ENCODE results near the gene EXPH5.

DNA sequence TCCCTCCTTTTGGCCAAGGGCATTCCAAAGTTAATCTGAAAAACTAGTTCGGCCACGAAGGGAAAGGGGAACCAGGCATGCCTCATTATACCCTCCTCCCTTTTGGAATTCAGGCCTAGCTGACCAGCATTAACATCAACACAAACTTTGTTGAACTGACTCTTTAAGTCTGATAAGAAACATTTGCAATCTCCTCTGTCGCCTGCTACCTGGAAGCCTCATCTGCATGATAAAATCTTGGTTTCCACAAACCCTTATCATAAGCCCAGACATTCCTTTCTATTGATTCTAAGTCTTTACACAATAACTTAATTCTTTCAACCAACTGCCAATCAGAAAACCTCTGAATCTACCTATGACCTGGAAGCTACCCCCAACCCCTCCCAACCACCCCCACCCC, 106.7 kb downstream of the EXPH5 start:
- TF ChIP-seq, protein P1, sequence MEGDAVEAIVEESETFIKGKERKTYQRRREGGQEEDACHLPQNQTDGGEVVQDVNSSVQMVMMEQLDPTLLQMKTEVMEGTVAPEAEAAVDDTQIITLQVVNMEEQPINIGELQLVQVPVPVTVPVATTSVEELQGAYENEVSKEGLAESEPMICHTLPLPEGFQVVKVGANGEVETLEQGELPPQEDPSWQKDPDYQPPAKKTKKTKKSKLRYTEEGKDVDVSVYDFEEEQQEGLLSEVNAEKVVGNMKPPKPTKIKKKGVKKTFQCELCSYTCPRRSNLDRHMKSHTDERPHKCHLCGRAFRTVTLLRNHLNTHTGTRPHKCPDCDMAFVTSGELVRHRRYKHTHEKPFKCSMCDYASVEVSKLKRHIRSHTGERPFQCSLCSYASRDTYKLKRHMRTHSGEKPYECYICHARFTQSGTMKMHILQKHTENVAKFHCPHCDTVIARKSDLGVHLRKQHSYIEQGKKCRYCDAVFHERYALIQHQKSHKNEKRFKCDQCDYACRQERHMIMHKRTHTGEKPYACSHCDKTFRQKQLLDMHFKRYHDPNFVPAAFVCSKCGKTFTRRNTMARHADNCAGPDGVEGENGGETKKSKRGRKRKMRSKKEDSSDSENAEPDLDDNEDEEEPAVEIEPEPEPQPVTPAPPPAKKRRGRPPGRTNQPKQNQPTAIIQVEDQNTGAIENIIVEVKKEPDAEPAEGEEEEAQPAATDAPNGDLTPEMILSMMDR (conservative IDR thresholded peaks at IDR 0.05), result no peak
- TF ChIP-seq EZH2 (IDR thresholded peaks at IDR 0.05; ENCODE audit: low read depth), result no peak
